ENCODE results near the gene KMT2A. TPM values are rescaled to one million over a fixed set of nuclear protein-coding genes. Genes with fewer than 3 reads are reported as not detected.

The KMT2A gene
- polyA plus RNA-seq, 1 donor from 2014 or later: 16.7 TPM

- H2AFZ ChIP-seq (ENCODE audit: low read depth, low read length): no peak overlapping the region
- H3K27me3 ChIP-seq (ENCODE audit: insufficient read depth, low read depth, low read length): no peaks in the 10 kb centered on the region
- H3K9ac ChIP-seq (ENCODE audit: low read length): no peak overlapping the region
- H3K36me3 ChIP-seq (ENCODE audit: insufficient read depth, low read length): no peaks in the 10 kb centered on the region
- H3F3A ChIP-seq (ENCODE audit: insufficient read depth, low read length, poor library complexity, severe bottlenecking): no peaks in the 10 kb centered on the region
- no peaks in the 10 kb centered on the region for H3K9me2 ChIP-seq (ENCODE audit: insufficient read depth, low read length)
- H3K9me3 ChIP-seq (ENCODE audit: low read length): no peaks in the 10 kb centered on the region
- no peak overlapping the region for H3K27ac ChIP-seq (ENCODE audit: low read length)
- H3K4me3 ChIP-seq (ENCODE audit: low read length): no peak overlapping the region
- TF ChIP-seq EZH2 (IDR thresholded peaks at IDR 0.05; ENCODE audit: borderline replicate concordance, insufficient read depth, low read length, poor library complexity, severe bottlenecking): no peak
- H3K4me2 ChIP-seq (ENCODE audit: low read length): no peak overlapping the region
- H3K79me2 ChIP-seq (replicated peaks; ENCODE audit: insufficient read depth, low read length): no peaks in the 10 kb centered on the region
- H4K20me1 ChIP-seq (ENCODE audit: insufficient read depth): no peaks in the 10 kb centered on the region
Observed at GRCh38 chr11:118417801-118418200, 18.5 kb upstream of the KMT2A start.

GRCh38 chr11:118418766-118419165 lies 17.5 kb upstream of the KMT2A start:
- Histone ChIP-seq H3K79me2 (replicated peaks; ENCODE audit: insufficient read depth, low read length) (no peaks in the 10 kb centered on the region), H3F3A (ENCODE audit: insufficient read depth, low read length, poor library complexity, severe bottlenecking) (no peaks in the 10 kb centered on the region), H3K9ac (ENCODE audit: low read length) (no peak overlapping the region), H3K9me3 (ENCODE audit: low read length) (no peaks in the 10 kb centered on the region), H2AFZ (ENCODE audit: low read depth, low read length) (no peak overlapping the region), H3K27me3 (ENCODE audit: insufficient read depth, low read depth, low read length) (no peaks in the 10 kb centered on the region), H3K4me2 (ENCODE audit: low read length) (no peak overlapping the region), H4K20me1 (ENCODE audit: insufficient read depth) (no peaks in the 10 kb centered on the region), H3K4me3 (ENCODE audit: low read length) (no peak overlapping the region), H3K27ac (ENCODE audit: low read length) (no peak overlapping the region), H3K9me2 (ENCODE audit: insufficient read depth, low read length) (no peaks in the 10 kb centered on the region), H3K36me3 (ENCODE audit: insufficient read depth, low read length) (no peaks in the 10 kb centered on the region)
- no peak for TF ChIP-seq RAD21 (conservative IDR thresholded peaks at IDR 0.05)
- TF ChIP-seq TAF1 (IDR thresholded peaks at IDR 0.05; ENCODE audit: low read depth): no peak
- TF ChIP-seq EZH2 (IDR thresholded peaks at IDR 0.05; ENCODE audit: borderline replicate concordance, insufficient read depth, low read length, poor library complexity, severe bottlenecking): no peak
- TF ChIP-seq REST (IDR thresholded peaks at IDR 0.05; ENCODE audit: borderline replicate concordance): no peak
- no peak for TF ChIP-seq SMC3 (conservative IDR thresholded peaks at IDR 0.05; ENCODE audit: poor library complexity)
- TF ChIP-seq EP300 (conservative IDR thresholded peaks at IDR 0.05; ENCODE audit: poor library complexity, severe bottlenecking): no peak
- no peak for TF ChIP-seq MXI1 (conservative IDR thresholded peaks at IDR 0.05; ENCODE audit: poor library complexity, severe bottlenecking)

- no peak overlapping the region for H2AFZ ChIP-seq (ENCODE audit: low read depth, low read length)
- no peaks in the 10 kb centered on the region for H3K27me3 ChIP-seq (ENCODE audit: insufficient read depth, low read depth, low read length)
- no peaks in the 10 kb centered on the region for H3F3A ChIP-seq (ENCODE audit: insufficient read depth, low read length, poor library complexity, severe bottlenecking)
- no peaks in the 10 kb centered on the region for H3K9me3 ChIP-seq (ENCODE audit: low read length)
- H3K36me3 ChIP-seq (ENCODE audit: insufficient read depth, low read length): no peaks in the 10 kb centered on the region
- no peak overlapping the region for H3K27ac ChIP-seq (ENCODE audit: low read length)
- no peaks in the 10 kb centered on the region for H3K79me2 ChIP-seq (replicated peaks; ENCODE audit: insufficient read depth, low read length)
- no peak overlapping the region for H3K4me2 ChIP-seq (ENCODE audit: low read length)
- H3K4me3 ChIP-seq (ENCODE audit: low read length): no peak overlapping the region
- no peak overlapping the region for H3K9ac ChIP-seq (ENCODE audit: low read length)
- H3K9me2 ChIP-seq (ENCODE audit: insufficient read depth, low read length): no peaks in the 10 kb centered on the region
- TF ChIP-seq TAF1 (IDR thresholded peaks at IDR 0.05; ENCODE audit: low read depth): no peak
- H4K20me1 ChIP-seq (ENCODE audit: insufficient read depth): no peaks in the 10 kb centered on the region
Observed at GRCh38 chr11:118427707-118428106, 8.6 kb upstream of the KMT2A start.

Data from neural cell (in vitro differentiated cells).